Tongue (tissue), 2 donors: Measurements from ENCODE around the gene TDRD10. TPM values are rescaled to one million over a fixed set of nuclear protein-coding genes. Genes with fewer than 3 reads are reported as not detected.
"Not testable (repeated sequence)": the region's sequence is repeated elsewhere in the genome, so short reads cannot be mapped to it uniquely, and the experiment has no call there.

Experiments used
- DNase-seq: peaks from one replicate; pipeline ENCODE4 v3.0.0-alpha.2; 2015
- total RNA-seq: library from RNA; depleted of rRNA; stranded (reverse); fragments of >200 nt; gene quantifications from one replicate; pipeline ENCODE4 v1.2.3, GENCODE V29; 2014

The TDRD10 gene
- total RNA-seq, 1 donor from 2014 or later, result 3.7 TPM

GRCh38 chr1:154517661-154518060, 15.6 kb downstream of the TDRD10 start:
- DNase-seq, result no peak

GRCh38 chr1:154519591-154519991, 17.6 kb downstream of the TDRD10 start:
- no peak for DNase-seq

GRCh38 chr1:154520333-154520732, 18.3 kb downstream of the TDRD10 start:
- peak; percentile 13 for DNase-seq

DNA sequence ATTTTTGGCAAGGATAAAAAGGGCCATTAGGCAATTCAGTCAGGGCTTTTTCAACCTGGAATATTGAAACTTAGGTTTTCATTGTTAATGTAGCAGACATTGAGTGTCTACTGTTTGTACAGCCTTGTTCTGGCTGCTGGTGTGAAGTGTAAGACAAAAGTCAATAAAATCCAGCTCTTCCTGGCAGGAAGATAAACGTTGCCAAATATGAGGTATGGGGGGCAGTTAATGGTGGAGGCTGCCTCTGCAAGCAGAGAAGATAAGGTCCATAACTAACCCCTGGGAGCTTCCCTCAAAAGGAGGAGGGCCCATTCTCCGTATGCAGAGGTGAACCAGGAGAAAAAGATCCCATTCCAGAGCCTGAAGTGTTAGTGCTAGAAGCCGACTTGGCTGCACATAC, 19.7 kb downstream of the TDRD10 start:
- DNase-seq, result no peak

DNA sequence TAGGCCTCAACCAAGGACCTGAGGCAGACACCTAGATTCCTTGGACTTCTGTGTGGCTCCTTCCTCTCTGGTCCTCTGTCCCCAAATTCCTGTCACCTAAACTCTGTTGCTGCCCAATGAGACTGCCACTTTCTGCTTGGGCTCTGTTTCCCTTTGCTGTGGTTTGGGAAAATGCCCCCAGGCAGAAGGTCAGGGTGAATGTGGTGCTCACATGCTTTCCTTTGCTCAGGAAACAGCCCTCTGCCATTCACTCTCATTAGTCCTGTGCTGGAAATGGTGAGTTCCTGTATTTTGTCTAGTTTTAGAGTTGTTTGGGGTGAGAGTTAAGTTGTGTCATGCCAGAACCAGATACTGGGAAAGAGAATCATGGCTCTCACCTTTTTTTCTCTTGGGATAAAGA, 22.9 kb downstream of the TDRD10 start:
- DNase-seq, result no peak

GRCh38 chr1:154527192-154527591, 25.2 kb downstream of the TDRD10 start:
- no peak for DNase-seq

- no peak for DNase-seq
Measured at GRCh38 chr1:154529308-154529707, 27.3 kb downstream of the TDRD10 start.

GRCh38 chr1:154531950-154532349, 29.9 kb downstream of the TDRD10 start:
- not testable (repeated sequence) for DNase-seq

- DNase-seq, result peak; percentile 23
Measured at GRCh38 chr1:154533952-154534844, 32.2 kb downstream of the TDRD10 start.

GRCh38 chr1:154536570-154536969, 34.6 kb downstream of the TDRD10 start:
- DNase-seq, result no peak

GRCh38 chr1:154539486-154540483, 37.8 kb downstream of the TDRD10 start:
- no peak for DNase-seq

GRCh38 chr1:154541231-154541630, 39.2 kb downstream of the TDRD10 start:
- DNase-seq, result no peak

- peak; percentile 48 for DNase-seq
Measured at GRCh38 chr1:154546264-154547063, 44.4 kb downstream of the TDRD10 start.

DNA sequence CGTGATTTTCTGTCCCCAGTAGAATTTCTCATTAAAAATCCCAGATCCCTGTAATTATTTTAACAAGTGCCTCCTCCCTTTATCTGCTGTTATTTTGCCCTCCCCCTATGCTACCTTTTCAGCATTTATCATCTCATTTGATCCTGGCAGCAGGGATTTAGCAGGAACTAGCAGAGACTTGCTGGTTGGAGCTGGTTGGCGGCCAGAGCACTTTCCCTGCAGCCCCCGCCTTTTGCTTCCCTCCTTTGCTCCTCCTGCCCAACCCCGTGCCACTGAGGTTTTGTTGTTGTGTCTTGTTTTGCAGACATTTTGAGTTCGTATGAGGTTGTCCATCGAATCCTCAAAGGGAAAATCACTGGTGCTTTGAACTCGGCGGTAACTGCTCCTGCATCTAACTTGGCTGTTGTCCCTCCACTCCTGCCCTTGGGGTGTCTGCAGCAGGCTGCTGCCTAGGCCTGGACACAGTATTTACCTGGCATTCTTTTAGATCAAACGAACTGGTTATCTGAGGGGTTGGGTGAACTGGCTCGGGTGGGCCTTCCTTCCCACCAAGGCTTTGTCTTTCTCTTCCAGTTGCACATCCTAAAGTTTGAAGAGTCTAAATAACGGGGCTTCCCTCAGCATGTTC, 45.2 kb downstream of the TDRD10 start:
- no peak for DNase-seq

DNA sequence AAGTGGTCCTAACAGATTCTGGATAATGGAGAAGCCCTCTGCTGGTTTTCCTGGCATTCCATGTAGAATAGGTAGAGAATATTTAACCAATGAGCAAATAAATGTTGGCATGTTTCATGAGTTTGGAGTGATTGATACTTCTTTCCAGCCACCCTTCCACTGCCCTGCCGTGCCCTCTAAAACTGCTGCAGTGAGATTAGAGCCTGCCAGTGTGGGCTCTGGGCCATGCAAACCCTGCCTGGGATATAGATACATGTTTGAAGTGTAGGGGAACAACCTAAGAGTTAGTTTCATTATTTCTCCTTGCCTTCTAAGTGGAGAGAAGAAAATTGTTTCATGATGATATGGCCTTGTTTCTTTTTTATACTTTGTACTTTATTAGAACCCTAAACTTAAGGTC, 46.0 kb downstream of the TDRD10 start:
- DNase-seq, result no peak

DNA sequence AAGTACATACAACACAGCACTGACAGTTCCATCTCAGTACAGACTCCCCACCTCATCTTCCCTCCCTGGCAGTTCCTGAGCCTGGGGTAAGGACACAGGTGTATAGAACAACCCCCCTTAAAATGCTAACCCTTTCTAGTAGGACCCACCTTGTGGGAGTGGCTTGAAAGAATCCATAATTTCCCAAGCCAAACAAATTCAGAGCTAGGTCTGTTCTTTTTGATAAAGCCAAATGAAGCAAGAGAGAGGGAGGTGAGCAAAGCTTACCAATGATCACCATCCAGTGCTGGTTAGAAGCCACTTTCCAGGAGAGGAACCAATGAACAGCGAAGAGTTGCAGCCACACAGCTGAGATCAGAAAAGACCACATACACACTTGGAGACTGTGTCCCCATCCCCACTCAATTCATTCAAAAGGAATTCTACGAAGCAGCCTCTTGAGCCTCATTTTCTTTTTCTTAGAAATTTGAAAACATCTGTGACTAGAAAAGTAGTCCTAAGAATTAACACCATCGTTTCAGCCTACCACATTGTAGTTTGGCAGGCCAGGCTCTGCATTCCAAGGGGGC, 47.3 kb downstream of the TDRD10 start:
- no peak for DNase-seq

DNA sequence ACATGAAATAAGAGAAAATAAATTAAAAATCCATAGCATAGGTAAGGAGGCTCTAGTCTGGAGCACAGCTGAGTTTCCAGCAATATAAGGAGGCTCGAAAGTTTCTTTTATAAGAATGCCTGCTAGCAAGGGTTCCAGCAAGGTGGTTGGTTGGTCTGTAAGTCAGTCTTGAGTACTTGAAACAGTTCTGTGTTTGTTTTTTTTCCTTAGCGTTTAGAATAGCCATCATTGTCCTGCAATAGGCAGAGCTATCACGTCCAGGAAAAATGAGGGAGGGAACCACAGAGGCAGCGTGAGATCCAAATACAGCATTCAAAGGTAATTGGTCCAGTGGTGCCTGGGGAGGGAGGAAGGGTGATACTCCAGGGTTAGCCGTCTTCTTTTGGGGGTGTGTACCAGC, 48.1 kb downstream of the TDRD10 start:
- no peak for DNase-seq

DNA sequence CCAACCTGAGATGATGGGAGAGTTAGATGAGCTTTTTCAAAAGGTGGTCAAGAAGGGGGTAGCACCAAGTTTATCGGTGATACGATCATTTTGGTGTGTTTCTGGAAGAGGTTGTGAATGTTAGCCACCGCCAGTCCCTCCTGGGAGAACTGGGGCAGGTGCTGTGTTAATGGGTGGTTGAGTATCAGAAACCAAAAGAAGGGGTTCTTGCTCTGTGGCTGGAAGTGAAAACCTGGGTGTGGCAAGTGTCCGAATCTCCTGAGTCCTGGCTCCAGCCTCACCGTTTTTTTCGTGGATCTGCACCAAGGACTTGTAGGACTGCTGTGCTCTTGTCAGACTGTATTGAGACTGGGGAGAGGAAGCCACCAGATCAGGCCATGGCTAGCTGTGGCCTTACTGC, 48.6 kb downstream of the TDRD10 start:
- no peak for DNase-seq

GRCh38 chr1:154551474-154551873, 49.5 kb downstream of the TDRD10 start:
- no peak for DNase-seq

GRCh38 chr1:154552036-154552435, 50.0 kb downstream of the TDRD10 start:
- no peak for DNase-seq
